Measurements from ENCODE around the gene CDON.
"Not testable (repeated sequence)": the region's sequence is repeated elsewhere in the genome, so short reads cannot be mapped to it uniquely, and the experiment has no call there.

Gene CDON

DNA sequence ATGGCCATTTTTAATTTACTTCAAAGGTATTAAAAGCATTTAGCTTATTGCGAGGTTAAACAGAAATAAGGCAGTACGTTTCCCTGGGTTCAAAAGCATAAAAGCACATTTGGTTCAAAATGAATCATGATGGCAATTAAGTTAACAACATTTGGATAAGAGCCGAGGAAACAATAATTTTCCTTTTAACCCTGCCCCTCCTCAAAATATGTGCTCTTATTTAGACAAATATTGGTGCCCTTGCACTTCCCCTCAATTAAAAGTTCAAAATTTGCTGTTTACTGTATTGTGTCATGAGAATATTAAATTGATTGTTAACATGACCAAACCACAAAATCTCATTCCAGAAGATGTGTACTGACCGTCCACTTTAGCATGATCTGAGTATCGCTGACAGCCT is 68.2 kb downstream of the CDON start:
- no peak for DNase-seq

DNA sequence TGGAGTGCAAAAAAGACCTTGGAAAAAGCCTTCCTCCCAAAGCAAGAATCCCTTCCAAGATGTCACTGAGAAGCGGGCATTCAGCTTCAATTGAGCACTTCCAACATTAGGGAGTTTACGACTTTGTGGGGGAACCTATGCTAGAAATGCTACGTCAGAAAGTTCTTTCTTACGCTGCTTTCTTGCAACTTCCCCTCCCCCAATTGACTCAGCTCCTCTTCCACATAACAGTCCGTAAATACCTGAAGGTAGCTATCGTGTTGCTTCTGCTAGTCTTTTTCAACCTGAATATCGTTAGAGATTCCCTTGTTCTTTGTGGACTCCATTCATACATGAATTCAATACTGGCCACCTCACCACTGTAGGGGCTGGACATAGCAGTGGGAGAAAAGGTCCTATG is 69.8 kb downstream of the CDON start:
- no peak for DNase-seq

DNA sequence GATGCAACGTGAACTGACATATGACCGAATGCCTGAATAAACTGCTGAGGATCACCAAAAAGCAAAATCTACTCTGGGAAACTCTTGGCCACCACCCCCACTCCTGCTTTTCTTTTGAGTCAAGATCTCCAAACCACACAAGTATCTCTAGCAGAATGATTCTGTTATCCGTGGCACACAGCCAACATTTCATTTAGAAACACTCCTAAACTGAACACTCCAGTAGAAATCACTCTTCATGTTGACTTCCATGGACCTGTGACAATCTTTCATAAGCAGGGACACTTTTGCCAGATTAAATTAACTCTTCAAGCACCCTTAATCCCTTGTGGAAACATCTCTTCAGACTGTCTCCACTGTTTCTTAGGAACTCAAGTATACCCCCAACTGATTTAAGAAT is 72.4 kb downstream of the CDON start:
- no peak for DNase-seq

DNA sequence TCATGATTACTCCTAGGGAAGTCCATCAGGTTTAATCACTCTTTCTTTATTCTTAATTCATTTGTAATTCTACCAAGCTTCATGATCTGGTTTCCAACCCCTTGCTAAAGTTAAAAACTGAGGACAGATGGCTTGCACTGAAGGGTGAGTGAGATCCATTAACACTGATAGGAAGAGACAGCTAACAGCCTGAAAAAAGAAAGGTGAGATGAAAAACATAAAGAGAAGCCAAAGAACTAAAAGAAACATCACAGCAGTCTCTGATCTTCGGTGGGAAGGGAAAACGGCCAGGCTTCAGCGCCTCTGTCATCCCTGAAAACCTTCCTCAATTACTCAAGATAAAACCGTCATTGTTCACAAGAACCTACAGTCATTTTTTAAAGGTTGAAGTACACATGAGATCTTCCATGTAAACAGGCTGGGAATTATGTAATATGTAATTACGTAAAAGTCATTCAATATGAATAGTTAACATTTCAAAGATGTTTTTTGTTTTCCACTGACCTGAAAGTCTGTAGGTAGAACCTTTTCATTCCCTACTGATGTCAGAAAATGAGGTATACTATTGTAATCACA is 75.5 kb downstream of the CDON start:
- DNase-seq = no peak

DNA sequence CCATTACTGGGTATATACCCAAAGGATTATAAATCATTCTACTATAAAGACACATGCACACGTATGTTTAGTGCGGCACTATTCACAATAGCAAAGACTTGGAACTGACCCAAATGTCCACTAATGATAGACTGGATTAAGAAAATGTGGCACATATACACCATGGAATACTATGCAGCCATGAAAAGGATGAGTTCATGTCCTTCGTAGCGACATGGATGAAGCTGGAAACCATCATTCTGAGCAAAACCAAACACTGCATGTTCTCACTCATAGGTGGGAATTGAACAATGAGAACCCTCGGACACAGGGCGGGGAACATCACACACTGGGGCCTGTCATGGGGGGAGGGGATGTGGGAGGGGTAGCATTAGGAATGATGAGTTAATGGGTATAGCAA is 76.7 kb downstream of the CDON start:
- DNase-seq = not testable (repeated sequence)

DNA sequence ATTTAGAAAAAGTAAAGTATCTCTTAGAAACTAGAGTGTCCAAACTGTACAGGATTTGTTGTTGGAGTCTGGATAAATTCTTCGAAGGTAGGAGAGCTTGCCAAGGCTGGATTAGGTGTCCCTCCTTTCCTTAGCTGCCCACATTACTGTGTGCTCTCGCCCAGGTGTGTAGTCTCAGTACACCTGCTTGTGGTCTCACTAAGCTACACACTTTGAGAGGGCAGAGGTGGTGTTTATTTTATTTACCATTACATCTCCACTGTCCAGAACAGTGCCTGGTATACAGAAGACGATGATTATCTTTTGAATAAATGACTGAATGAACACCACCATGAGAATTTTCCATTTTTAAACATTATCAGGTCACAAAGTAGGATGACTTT is 80.3 kb downstream of the CDON start:
- no peak for DNase-seq

DNA sequence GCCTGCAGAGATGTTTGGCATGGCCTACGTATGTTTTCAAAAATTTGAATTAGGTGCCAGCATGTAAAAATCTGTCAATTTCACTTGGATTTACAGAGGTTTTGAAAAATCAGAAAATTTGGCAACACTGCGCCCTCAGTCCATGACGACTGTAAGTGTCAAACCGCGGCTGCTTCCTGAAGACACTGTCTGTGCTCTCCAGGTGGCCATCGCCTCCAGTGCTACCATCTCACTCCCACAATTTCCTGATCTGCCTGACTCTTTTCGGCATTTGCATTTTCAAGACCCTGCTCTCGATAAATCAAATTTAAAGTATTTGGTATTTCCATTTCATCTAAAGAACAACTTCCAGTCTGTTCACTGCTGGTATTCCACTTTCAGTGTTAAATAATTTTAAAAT is 82.2 kb downstream of the CDON start:
- no peak for DNase-seq

DNA sequence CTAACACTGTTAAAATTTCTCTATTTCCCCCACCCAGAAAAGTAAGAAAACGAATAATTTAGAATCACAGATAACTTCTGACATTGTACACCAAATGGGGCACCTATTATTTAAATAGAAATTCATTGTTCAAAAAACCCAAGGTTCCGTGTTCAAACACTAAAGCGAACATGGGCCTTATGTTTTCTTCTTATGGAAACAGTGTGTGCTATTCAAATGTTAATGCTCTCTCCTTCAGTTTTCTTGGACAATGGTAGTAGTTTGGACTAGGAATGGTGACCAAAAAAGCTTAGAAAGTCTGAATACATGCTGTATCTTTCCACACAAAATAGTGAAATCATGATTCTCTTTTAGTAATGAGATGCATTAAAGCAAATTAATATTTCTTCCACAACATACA is 83.2 kb downstream of the CDON start:
- no peak for DNase-seq

DNA sequence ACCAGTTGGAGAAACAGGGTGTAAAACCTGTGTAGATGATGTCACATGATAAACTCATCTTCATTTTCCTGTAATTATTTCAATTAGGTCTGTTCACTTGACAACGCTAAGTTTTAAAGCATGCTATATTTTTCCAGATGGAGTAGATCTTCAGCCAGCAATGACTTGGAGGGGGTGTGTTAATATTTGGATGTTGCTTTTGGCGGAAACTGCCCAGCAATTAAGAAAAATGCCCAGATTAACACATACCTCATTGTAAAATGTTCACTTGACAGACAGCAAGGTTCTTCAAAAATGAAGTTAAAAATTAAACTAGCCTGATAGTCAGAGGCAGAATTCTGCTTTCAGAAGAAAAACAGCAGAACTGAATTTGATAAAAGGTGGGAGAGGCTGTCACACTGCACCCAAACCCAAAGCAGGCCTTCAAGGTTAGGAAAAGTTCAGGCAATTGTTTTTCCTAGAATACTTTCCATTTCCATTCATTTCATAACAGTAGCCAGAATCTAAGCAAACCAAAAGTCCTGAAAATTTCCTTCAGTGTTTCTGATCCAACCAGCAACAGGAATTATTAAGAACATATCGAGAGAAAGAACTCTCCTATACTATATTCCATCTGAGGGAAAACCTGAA is 83.8 kb downstream of the CDON start:
- DNase-seq = no peak

DNA sequence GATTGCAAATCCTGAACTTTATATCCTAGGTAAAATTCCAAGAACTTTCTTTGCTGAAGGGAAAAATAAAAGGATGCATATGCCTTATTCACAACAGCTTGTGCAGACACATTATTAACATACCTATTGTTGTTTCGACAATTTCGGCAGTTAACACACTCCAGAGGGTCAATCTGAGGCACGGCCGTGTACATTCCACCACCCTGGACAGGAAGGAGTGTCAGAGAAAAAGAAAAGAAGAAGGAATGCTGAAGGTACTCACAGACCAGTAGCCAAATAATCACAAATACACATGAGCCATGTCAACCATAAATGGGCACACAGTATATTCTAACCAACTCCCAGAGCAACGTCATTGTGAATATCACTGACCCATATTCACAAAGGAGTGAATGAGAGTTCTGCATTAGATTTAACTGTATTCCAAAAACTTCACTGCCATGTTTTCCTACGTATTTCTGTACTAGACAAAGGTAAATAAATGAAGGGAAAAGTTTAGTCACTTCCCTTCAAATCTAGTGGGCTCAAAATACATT is 84.4 kb downstream of the CDON start:
- no peak for DNase-seq

DNA sequence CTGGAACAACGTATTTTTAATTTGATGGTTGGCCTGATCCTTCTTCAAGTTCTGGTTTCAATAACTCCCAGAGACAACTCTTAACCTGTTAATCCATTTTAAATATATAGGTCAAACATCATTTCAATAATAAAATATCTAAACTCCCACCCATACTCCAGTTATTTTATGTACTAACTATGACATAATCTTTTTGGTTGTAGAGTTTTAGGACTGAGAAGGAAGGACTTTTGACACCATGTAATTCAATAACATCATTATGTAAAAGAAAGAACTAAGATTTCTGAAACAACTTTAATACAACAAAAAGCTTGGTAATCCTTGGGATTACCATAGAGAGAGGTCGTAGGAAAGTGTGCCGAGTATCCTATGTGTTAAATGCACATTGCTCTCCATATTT is 85.3 kb downstream of the CDON start:
- no peak for DNase-seq

DNA sequence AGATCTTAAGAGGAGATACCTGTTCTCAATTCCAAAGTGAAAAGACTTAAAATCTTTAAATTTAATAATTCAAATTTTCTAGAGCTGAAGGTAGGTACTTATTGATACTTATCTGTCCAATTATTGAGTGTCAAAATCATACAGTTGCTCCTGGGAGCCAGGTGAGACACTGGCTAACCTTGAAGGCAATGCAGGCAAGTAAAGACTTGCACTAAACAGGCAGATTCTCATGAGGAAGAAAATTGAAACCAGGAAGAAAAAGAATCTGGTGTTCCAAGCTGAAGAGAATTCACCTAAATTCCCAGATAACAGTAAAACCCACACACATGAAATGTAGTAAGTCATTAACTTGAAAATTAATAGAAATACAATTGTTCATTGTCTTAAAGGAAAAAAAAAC is 86.5 kb downstream of the CDON start:
- DNase-seq = no peak

DNA sequence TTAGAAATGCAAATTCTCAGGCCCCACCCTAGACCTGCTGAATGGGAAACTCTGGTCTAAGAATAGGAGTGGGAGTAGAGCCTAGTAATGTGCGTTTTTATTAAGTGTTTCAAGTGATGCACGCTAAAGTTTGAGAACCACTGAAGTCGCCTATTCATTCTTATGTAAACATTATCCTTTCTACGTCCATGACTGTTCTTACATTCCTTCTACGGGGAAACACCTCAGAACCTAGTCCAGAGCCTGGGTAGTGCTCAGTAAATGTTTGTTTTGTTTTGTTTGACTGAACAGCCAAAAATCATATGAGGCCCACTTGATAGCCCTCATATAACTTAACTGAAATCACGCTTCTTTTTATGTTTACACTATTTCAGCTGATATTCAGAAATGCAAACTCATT is 87.0 kb downstream of the CDON start:
- no peak for DNase-seq

DNA sequence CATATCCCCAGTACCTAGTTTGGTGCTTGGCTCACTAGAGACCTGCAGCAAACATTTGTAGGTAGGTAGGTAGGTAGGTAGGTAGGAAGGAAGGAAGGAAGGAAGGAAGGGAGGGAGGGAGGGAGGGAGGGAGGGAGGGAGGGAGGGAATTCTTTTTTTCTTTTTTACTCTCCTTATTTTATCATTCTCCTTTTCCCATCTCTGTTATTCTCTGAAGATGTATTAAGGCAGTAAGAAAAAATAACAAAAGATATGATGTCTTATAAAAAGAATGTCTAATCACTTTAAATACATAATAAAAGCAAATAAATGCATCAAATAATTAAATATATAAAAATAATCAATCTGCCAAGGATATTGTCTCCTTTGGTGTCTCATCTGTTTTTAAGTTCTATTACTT is 88.4 kb downstream of the CDON start:
- no peak for DNase-seq

DNA sequence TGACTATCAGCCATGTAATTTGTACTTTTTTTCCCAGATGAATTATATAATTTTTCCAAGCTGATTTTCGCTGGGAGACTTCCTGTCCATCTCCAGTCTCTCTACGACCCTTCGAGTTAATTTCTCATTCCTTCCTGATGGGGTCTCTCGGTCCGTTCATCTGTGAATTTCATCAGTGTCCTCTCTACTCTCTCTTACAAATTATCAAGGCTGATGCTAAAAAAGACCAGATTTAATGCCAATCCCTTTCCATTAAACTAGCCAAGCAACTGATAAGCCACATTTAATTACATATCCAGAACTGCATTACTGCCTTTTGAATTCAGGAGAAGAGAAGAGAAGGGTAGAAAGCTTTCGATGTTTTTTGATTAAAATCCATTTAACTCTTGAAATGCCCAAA is 91.0 kb downstream of the CDON start:
- DNase-seq = no peak

DNA sequence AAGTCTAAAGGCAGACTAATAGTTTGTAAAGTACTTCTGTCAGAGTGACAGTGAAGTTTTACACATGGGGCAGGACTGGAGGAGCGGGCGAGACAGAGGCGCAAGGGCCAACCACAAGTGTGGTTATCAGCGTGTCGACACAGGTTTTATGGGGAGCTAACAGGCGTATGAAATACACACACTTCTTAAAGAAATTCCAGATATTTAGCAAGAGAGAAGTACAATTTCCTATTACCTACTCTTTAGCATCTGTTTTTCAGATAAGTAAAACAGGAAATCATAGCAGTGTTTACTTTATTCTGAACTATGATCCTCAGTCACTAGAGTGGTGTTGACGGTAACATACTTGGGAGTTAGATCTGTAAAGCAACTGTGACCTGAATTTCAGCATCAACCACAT is 94.3 kb downstream of the CDON start:
- DNase-seq = no peak

DNA sequence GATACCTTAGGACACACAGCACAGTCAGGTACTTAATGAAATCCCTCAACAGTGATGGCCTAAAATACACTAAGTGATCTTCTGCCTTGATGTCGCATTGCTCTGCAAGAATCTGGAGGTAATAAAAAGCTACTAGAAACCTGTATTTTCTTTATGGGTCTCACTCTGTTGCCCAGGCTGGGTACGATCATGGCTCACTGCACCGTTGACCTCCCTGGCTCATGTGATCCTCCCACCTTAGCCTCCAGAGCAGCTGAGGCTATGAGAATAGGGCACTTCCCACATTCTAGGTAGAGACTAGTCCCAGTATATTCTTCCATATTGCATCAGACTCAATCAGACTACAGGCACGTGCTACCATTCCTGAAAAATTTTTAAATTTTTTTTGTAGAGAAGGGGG is 95.2 kb downstream of the CDON start:
- DNase-seq = no peak

DNA sequence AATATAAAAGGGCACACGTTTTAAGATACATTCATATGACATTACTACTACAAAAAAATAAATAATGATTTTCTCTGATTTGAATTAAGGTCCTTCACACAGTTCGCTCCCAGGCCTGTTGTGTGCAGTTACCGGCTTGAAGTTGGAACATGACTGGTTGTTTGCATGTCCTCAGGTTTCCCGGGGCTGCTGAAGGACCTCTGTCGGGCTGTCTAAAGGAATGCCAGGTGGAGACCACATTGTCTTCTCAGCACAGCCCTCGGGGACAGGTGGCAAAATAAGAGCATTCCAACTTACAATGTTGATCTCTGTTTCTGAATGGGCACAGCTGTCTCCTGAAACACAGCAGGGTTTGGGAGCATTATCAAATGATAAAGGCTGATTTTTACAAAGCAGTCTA is 101.9 kb downstream of the CDON start:
- no peak for DNase-seq

DNA sequence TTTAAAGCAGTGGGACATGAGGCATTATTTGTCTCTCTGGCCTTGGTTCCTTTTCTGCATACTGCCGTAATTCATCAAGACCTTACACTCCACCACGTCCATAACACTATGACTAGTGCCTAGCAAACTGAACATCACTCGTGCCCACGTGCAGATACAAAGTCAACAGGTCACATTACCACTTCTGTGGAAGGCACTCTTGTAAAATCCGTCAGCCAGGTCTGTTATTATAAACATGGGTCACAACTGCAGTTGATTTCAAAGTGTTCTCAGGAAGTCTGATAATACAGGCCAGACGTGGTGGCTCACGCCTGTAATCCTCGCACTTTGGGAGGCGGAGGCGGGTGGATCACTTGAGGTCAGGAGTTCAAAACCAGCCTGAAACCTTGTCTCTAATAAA is 102.7 kb downstream of the CDON start:
- no peak for DNase-seq

DNA sequence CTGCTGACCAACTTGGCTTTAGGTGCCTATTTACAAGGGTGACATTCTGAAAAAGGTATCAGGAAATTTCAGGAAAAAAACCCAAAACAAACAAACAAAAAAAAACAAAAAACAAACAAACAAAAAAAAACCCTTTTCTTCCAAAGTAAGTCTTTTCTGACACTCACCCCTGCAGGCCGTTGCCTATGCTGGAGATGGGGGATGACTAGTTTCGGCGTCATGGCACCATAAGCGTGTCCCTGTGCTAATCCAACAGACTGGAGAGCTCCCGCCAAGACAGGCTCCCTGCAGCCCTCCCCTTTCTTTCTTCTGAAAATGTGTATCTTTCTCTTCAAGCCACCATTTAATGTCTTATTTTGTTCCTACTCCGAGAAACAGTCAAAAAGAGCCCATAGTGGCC is 103.2 kb downstream of the CDON start:
- no peak for DNase-seq

DNA sequence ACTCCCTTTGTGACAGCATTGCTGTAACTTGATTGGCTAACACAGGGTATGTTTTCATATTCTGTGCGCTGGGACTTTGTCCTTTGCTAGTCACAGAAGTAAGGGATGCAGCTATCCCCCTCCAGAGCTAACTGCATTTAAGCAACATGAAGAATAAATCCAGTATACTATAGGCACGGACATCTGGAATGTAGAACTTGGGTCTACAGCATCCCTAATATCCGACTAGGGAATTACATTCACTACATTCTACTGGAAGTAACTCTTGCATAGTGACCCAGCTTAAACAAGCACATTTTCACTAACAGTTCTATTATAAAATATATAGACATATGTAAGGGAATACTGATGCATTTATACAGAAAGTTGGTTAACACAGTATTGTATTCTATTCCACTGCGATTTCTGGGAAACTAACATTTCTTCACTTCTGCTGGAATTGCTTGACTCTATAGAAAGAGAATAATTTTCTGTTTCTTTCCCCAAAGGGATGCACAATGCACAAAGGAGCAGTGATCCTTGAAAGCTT is 103.7 kb downstream of the CDON start:
- no peak for DNase-seq

DNA sequence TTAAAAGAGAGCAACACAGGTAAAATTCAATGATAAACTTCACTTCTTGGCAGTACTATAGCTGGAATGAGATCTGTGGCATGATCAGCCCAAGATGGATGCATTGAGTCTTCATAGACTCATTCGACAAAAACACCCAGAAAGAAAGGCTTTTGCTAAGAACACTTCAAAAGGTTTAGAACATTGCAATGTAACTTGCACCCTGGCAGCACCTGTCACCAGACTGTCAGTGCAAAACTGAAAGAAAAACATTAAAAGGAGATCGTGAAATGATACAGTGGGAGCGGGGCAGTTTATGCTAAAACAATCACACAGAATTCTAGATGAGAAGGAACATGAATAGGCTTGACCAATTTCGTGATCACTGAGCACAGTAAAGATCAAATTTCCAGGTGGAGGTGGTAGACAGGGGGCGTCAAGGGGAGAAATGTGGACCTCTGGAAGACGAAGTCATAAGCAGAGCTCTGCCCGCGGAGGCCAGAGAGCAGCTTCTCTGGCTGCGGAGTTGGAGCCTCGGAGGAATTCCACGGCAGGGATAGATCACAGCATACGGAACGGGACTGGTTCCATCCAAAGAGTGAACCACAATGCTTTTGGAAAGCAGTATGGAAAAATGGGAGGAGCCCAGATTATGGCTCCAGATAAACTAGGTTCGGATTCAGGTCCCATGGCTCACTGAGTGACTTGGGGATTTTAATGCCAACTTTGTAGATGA is 104.9 kb downstream of the CDON start:
- no peak for DNase-seq

DNA sequence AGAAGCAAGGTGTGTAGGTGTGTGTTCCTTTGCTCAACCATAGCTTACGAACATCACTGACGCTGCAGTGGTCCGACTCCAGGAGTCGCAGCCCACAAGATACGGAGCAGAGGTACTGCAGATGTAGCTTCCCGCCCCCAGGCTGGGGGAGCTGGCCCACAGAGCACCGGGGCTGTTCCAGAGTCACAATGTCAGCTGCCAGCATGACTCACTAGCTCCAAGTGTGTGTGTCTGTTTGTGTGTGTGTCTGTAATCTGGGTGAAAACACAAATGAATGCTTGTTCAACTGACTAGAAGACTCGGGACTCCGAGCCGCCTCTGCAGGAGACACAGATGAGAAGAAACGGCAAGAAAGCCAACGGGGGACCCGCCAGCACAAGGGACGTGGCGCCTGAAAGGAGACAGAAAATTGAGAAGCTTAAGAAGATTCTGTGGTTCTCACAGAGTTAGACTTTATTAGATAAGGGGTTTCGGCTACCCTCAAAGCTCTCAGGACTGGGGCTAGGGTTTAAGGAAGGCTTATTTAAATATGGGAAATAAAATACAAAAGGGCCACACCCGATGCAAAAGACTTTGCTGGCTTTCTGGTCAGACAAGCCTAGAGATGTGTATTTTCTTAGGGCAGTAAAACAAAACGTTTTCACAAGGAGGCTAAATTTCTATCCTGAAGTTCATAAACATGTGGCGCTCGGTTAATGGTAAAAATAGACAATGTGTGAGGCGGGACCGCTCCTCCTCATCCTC is 106.1 kb downstream of the CDON start:
- DNase-seq = no peak

DNA sequence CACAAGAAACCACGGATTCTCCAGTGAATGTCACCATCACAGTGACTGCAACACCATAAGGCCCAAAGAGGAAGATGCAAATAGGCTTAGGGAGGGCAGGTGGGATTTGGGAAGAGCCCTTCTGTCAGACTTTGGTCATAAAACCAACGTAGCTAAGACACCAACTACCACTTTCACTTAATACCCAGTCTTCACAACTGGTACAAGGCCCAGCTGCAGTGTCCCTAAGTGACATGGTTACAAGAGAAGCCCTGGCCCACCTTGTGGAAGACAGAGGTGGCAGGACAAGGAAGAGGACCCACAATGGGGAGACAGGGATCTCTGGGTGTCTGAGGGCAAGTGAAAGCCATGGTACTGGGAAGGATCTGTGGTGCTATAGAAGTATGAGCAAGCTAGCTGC is 106.8 kb downstream of the CDON start:
- no peak for DNase-seq

All from NCI-H2081 (cell line).